Left ventricle myocardium superior (tissue), 1 donor: ENCODE results near the gene CROCC2. TPM values are rescaled to one million over a fixed set of nuclear protein-coding genes. Genes with fewer than 3 reads are reported as not detected.

Source experiments
- ATAC-seq: fragments of 200-7000 bp; cut with Tn5 transposase; one replicate; pipeline ENCODE4 v1.9.1; 2020; ENCODE audit warnings: mild to moderate bottlenecking, moderate library complexity
- DNase-seq: peaks from one replicate; pipeline ENCODE4 v3.0.0-alpha.2; 2020
- intact Hi-C: fragments of 100-400 bp; cut with micrococcal nuclease; formaldehyde crosslinking; loops from one replicate; pipeline ENCODE4 v1.11.0; 2022
- long read RNA-seq: library from polyadenylated mRNA; unstranded; transcript quantifications from one replicate; pipeline ENCODE4 v2.0.0, GENCODE V29; 2021
- total RNA-seq: library from RNA; stranded (reverse); fragmentation: NEBNext Ultra II Directional; extraction: Animal tissue kit (Norgen Biotek cat#: 25700); gene quantifications from one replicate; pipeline ENCODE4 v1.2.1, GENCODE V29; 2021
- donor health status: DM: no; HTN: yes; CAD: no; lungs with severe emphysema.

The CROCC2 gene
- total RNA-seq, result not detected
- long read RNA-seq, result 0 reads

- peak; percentile 17 for DNase-seq
- intact Hi-C loops, result no loop called here
Observed at GRCh38 chr2:240906141-240906910, at the start of gene CROCC2. CROCC2 (plus strand) TSS chr2:240906336; CDS start chr2:240906514, 178 bp downstream.

DNA sequence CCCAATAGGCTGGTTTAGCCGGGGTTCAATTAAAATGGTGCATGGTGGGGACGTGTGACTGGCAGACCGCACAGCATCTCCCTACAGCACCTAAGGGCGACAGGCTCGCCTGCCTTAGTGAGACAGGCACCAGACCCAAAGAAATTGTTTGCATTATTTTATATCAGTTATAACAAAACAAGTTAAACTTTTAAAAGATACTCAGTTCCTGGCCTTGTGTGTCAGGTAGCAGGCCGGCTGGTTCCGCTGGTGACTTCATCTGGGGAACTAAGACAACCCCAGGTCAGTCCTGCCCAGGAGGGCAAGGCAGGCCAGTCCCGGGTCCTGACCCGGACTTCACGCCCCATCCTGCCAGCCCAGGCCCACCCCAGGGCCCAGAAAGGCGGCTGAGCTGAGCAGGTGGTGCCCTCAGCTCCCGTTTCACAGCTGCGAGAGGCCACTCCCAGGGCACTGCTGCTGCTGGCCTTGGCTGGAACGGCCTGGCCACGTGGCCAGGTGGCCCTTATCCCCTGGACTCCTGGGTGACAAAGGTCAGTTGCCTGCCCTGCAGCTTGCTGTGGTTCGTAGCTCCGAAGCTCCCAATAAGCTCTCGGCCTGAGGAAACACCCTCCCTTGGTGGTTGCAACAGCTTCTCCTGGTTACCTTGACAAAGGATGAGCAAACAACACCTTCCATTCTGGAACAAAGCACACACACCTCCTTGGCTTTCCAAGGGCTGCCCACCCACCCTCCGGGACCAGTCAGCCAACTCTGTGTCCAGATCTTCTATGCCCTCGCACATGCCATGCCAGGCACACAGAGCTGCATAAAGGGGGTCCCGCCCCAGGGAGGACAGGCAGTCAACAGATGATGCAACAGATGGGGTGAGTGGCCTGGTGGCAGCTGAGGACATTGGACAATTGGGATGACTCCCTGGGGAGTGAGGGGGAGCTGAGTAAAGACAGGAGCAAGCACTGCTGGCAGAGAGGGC, 48.8 kb upstream of the CROCC2 start:
- ATAC-seq (no peak), DNase-seq (no peak)
- intact Hi-C loops, result no loop called here

More at GRCh38 chr2:240906141-240906910, at the start of gene CROCC2:
- no peak for ATAC-seq

- DNase-seq, result no peak
- intact Hi-C loops, result no loop called here
- ATAC-seq, result no peak
Observed at GRCh38 chr2:240858321-240858720, 47.8 kb upstream of the CROCC2 start.

DNA sequence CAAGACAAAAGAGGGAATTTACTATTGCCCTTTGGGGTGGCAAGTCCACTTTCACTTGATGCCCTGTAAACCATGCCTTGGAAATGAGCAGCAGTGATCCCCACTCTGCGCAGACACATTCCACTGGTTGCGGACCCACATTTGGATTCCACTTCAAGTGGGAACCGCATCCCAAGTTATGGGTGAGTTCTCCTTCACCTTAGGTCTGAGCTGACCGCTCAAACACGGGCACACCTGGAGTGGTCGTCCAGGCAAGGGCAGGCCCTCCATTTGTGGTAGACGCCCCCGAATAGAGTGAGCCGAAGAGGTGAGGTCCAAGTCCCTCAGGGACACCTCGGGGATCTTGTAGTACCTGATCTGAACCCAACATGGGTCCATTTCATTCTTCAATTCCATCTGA, 47.3 kb upstream of the CROCC2 start:
- no peak for ATAC-seq
- intact Hi-C loops, result no loop called here
- DNase-seq, result no peak

- no peak for ATAC-seq
- intact Hi-C loops, result no loop called here
Observed at GRCh38 chr2:240861547-240861946, 44.6 kb upstream of the CROCC2 start.

GRCh38 chr2:240864475-240864874, 41.7 kb upstream of the CROCC2 start:
- intact Hi-C loops, result no loop called here
- DNase-seq, result no peak
- no peak for ATAC-seq

More at GRCh38 chr2:240861547-240861946, 44.6 kb upstream of the CROCC2 start:
- no peak for DNase-seq

GRCh38 chr2:240865391-240865790, 40.7 kb upstream of the CROCC2 start:
- ATAC-seq (no peak), DNase-seq (no peak)
- intact Hi-C loops, result no loop called here

GRCh38 chr2:240868286-240869108, 37.6 kb upstream of the CROCC2 start, which contains the start of gene AGXT:
AGXT (plus strand) TSS chr2:240868824; CDS start chr2:240868866, 42 bp downstream.
- no peak for ATAC-seq
- DNase-seq, result no peak
- intact Hi-C loops, result no loop called here

GRCh38 chr2:240869109-240869955, 36.8 kb upstream of the CROCC2 start:
- intact Hi-C loops, result no loop called here
- DNase-seq, result no peak
- ATAC-seq, result no peak

DNA sequence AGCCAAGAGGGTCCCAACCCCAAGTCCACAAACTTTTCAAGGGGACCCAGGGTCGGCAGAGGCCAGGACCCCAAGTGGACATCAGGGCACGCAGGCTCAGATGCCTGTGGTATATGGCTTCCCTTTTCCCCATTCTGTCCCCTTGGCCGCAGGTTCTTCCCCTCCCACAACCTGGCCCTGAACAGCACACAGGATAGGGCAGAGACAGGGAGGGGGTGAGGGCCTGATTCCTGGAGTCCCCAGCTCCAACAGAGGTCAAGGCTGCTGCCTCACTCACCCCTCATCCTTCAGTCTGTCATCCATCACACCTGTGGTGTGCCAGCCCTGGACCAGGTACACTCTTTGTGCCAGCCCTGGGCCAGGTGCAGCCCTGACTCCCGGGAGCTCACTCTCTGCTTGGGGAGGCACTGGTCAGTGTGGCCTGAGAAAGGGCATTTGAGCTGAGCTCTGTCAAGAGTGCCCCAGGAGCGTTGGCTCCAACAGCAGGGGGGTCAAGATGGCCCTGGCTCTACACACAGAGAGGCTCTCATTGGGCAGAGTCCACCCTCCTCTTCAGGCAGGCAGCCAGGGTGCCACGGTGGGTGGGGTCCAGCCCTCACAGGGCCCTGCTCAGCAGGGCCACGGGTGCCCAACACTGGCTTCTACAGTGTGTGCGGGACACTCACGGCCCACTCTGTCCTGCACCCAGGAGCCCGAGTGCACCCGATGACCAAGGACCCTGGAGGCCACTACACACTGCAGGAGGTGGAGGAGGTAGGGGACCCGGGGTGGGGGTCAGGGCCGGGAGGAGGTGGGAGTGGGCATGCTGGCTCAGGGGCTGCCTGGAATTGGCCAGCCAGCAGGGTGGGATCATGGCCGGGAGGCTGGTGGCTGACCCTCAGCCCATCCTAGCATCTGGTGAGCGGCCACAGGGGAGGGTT, 35.9 kb upstream of the CROCC2 start:
- DNase-seq (no peak), ATAC-seq (no peak)
- intact Hi-C loops, result no loop called here

DNA sequence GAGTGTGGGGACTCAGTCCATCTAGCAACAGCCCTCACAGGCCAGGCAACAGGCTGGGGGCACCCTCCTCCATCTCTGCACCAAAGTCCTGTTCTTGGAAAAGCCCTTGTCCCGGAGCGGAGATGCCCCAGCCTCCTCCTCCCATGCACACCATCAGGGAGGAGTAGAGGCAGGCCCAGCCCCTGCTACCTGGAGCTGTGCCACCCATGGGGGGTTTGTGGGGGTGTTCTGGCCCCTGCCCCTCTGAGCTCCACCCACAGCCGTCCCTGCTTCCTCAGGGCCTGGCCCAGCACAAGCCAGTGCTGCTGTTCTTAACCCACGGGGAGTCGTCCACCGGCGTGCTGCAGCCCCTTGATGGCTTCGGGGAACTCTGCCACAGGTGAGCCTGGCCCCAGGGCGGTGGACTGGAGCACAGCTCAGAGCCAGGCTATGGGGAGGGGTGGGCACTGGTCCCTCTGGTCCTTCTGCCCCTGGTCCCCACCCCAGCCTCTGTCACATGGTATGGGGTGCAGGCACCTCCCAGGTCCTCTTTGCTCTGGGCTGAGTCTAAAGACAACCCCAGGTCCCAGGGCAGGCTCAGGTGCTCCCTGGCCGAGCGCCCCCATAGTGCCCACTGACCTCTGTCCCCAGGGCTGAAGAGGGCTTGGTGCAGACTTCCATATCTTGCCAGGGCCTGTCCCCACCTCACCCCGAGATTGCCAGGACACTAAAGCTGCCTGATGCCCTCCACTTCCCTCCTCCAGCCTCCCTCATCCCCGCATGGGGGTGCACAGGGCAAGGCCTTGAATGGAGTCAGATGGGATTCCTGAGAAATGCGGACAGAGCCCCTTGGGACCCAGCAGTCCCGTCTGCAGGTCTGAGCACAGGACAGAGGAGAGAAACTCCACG, 34.8 kb upstream of the CROCC2 start:
- DNase-seq (no peak), ATAC-seq (no peak)
- intact Hi-C loops, result no loop called here

GRCh38 chr2:240872317-240873097, 33.6 kb upstream of the CROCC2 start:
- DNase-seq (no peak), ATAC-seq (no peak)
- intact Hi-C loops, result no loop called here

DNA sequence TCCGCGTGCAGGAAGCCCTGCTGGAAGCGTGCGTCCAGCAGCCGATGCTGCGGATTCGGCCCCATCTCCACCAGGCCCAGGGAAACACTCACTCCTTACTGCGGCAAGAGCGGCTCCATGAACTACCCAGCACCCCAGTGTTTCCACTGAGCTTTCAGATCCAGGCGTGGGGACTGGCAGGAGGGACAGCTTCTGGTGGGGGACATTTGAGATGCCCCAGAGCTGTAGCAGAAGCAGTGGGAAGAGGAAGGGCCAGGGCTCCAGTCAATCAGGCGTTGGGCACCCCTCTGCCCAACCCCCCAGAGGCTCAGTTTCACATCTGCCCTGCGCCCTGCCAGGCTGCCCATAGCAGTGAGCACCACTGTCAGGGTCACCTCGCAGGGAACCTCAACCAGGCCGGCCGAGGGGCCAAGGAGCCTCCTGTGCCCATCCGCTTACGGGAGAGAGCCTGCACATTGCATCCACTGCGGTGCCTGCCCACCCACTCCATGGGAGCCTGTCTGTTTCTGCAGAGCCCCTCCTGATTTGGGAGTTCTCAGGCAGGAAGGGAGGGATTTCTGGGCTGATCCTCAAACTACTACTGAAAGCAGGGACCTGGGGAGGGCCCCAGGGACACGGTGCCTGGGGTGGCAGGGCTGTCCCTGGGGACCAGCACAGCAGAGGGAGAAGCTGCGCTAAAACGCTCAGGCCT, 32.9 kb upstream of the CROCC2 start:
- intact Hi-C loops, result no loop called here
- no peak for DNase-seq
- no peak for ATAC-seq

DNA sequence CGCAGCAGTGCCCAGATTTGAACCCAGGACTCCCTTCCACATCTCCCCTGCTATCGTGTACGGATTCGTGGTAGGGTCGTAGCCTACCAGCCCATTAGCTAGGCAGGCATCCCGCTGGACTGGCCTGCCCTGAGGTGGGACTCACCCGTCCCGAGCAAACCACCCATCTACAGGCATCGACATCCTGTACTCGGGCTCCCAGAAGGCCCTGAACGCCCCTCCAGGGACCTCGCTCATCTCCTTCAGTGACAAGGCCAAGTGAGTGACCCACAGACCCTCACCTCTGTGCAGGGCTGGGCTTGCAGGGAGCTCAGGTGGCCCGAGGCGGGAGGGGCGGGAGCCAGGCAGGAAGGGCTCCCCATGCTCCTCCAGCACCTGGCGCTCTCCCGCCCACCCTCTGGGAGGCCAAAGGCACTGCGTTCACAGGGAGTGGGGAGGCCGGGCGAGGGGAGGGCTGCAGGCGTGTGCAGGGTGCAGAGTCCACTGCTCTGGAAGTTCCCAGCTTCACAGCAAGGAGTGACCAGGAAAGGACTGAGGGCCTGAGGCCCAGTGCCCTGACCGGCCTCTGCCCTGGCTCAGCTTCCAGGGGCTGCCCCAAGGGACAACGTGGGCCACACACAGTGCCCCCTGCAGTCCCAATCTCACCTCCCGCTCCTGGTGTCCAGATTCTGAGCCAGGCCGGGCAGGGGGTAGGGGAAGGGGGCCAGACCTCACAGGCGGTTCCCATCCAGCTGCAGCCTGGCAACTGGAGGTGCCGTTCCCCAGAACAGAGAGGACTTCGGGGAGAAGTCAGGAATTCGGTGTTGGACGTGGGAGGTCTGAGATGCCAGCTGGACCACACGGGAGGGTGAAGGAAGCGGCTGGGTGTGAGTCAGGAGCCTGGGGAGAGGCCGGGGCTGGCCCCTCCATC, 32.1 kb upstream of the CROCC2 start:
- ATAC-seq (no peak), DNase-seq (no peak)
- intact Hi-C loops, result no loop called here
